NCI-H1436 (cell line): ENCODE results near the gene PPP1R15B.

Experiments used
- DNase-seq: peaks from one replicate; lab custom pipeline; 2025; lab: John Stamatoyannopoulos, UW

PPP1R15B gene

DNA sequence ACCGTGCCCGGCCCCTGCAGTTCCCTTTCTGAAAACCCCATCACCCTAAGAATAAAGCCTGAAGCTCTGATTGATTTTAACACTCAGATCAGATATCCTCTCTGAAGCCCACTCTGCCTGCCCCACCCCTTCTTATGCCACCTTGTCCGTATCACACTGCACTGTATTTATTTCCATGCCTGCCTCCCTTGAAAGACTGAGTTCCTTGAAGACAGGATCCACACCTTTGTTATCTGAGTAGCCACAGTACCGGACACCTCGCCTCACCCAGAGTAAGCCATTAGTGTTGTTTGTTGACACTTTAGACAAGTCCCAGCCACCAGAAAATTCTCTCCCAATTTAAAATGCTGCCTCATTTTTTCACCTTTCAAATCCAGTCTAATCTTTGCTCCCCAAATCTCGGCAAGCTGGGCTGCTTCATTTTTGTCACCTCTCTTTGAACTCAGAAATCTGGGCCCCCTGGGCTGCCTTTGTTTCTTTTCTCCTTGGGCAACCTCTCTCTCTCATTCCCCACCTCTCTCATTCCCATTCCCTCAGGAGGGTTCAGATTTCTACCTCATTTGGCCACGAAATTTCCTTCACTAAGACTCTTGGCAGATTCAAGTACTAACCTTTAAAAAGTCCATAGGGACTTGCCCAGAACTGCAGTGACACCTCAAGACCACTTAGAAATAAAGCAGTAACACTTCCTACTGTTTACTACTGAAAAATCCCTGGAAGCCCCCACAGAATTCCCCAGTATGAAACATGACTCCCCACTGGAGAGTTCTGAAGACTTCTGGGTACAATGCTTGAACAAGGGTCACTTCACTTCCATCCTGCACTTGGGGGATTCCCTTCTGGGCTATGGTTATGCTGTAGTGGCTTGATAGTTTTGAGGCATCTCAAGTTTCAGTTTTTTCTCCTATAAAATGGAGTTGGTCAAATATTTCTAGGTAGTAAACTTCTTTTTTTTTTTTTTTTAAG is 8.7 kb upstream of the PPP1R15B start:
- no peak for DNase-seq

DNA sequence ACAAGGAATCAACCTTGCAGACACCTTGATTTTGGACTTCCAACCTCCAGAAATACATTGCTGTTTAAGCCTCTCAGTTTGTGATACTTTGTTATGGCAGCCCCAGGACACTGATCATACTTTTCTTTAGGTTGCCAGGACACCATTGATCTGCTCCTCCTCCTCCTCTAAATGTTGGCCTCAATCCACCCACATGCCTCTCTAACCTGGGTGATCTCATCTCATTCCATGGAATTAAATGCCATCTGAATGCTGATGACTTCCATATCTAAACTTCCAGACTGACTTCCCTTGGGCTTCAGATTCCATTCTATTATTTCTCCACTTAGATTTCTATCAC is 7.4 kb upstream of the PPP1R15B start:
- no peak for DNase-seq

- DNase-seq, result no peak
Observed at GRCh38 chr1:204418174-204419063, 6.8 kb upstream of the PPP1R15B start.

- no peak for DNase-seq
Observed at GRCh38 chr1:204417074-204417997, 5.7 kb upstream of the PPP1R15B start.

DNA sequence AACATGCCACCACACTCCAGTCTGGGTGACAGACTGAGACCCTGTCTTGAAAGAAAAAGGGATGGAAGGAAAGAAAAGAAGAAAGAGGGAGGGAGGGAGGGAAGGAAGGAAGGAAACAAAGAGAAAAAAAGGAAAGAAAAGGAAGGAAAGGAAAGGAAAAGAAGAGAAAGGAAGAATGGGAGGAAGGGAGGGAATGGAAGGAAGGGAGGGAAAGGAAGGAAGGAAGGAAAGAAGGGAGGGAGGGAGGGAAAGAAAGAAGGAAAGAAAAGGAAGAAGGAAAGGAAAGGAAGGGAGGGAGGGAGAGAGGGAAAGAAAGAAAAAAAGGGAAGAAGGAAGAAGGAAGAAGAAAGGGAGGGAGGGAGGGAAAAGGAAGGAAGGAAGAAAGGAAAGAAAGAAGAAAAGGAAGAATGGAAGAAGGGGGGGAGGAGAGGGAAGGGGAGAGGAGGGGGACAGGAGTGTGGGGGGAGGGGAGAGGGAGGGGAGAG is 5.0 kb upstream of the PPP1R15B start:
- no peak for DNase-seq

DNA sequence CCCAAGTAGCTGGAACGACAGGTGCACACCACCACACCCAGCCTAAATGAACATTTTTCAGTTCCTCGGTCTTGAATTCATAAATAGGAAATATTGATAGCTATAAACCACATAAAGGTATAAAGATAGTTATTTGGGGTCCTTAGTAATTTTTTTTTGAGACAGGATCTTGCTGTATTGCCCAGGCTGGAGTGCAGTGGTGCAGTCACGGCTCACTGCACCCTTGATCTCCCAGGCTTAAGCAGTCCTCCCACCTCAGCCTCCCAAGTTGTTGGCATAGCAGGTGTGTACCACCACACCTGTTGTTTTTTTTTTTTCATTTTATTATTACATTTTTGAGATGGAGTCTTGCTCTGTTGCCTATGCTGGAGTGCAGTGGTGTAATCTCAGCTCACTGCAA is 3.7 kb upstream of the PPP1R15B start:
- DNase-seq, result no peak

GRCh38 chr1:204414016-204414415 is 2.4 kb upstream of the PPP1R15B start:
- DNase-seq, result no peak

GRCh38 chr1:204413170-204413535 is 1.5 kb upstream of the PPP1R15B start:
- no peak for DNase-seq

GRCh38 chr1:204410688-204411450 is 748 bp downstream of the PPP1R15B start:
- DNase-seq, result no peak

- DNase-seq, result no peak
Observed at GRCh38 chr1:204409836-204410687, 1.6 kb downstream of the PPP1R15B start.

GRCh38 chr1:204409123-204409522 is 2.5 kb downstream of the PPP1R15B start:
- no peak for DNase-seq

- no peak for DNase-seq
Observed at GRCh38 chr1:204408602-204409001, 3.0 kb downstream of the PPP1R15B start.

DNA sequence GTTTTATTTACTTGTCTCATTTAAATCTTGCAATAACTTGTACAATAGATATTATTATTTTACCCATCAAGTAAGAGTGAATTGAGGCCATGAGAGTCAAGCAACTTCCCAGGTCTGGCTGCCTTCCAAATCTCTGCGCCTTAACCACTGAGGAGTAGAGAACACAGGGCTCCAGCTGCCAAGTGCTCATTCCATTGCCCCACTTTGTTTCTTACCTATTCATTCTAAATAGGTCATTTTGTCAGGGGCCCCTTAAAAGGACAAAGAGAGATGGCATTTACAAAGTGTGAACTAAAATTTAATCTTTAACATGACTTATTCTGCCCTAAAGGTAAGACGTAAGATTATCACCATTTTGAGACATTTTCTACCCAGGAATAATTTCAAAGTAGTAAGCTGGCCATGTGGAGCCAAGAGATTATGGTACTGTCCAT is 3.5 kb downstream of the PPP1R15B start:
- DNase-seq, result no peak

GRCh38 chr1:204407295-204407971 is 4.2 kb downstream of the PPP1R15B start:
- DNase-seq, result no peak

DNA sequence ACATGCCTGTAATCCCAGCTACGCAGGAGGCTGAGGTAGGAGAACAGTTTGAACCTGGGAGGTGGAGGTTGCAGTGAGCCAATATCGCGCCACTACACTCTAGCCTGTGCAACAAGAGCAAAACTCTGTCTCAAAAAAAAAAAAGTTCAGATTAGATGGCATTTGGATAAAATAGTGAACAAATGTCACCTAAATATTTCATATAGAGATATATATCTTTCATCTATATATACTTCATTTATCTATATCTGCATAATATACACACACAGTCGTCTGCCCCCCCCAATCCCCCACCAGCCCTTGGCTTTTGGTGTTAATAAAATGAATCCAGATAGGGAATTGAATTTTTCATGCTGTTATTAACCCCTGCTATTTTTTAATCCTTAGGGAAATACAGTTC is 5.0 kb downstream of the PPP1R15B start:
- DNase-seq, result no peak

GRCh38 chr1:204405988-204406387 is 5.6 kb downstream of the PPP1R15B start:
- DNase-seq, result no peak

DNA sequence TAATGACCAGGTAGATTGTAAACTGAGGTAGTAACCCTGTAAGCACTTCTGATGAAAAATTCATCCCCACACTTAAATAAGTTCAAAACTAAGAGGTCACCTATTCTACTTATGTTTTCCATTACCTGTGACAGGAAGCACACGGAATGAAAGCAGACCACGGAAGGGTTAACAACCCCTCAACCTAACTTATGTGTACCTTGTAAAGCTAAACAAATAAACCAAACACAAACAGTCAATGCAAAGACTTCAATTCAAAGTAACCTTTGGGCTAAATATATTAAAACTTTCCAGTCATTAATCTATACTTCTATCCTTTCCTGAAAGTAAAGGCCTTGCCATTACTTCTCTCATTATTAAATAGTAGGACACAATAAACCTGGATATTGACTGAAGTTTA is 7.0 kb downstream of the PPP1R15B start:
- DNase-seq, result no peak

- no peak for DNase-seq
Observed at GRCh38 chr1:204402391-204402790, 9.2 kb downstream of the PPP1R15B start.

DNA sequence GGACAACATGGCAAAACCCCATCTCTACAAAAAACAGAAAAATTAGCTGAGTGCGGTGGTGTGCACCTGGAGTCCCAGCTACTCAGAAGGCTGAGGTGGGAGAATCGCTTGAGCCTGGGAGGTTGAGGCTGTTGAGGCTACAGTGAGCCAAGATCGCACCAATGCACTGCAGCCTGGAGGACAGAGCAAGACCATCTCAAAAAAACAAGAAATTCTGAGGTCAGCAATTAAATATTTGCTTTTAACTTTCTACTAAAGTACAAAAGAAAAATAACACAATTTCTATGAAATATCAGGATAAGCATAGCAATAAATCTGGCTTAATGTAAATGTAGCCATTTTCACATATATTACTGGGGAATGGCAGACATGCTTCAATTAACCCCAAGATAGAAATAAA is 9.9 kb downstream of the PPP1R15B start:
- no peak for DNase-seq
